RWPE1 (cell line): Measurements from ENCODE around the gene RBM4B.
"Not testable (repeated sequence)": the region's sequence is repeated elsewhere in the genome, so short reads cannot be mapped to it uniquely, and the experiment has no call there.

Experiments used
- CTCF ChIA-PET: fragments of 350-600 bp; sonication (Branson Sonifier 250); formaldehyde crosslinking; extraction: SDS; loops from one replicate; lab custom pipeline; 2021; lab: Yijun Ruan, JAX
- POLR2A ChIA-PET: fragments of 400-600 bp; formaldehyde crosslinking; extraction: SDS; loops from one replicate; lab custom pipeline; 2020; ENCODE audit warnings: antibody characterized with exemption; ENCODE audit not compliant: low non-redundant PET; lab: Yijun Ruan, JAX
- DNase-seq: peaks from one replicate; pipeline ENCODE4 v3.0.0; 2012; ENCODE audit warnings: low spot score
- H3K27ac ChIP-seq: fragments of 450-650 bp; 2 replicates; pipeline ENCODE4 v1.5.1; 2017
- TF ChIP-seq, protein P1 (sequence below): fragments of 450-650 bp; conservative IDR thresholded peaks from 2 replicates; pipeline ENCODE4 v1.5.1; 2017; ENCODE audit warnings: low read depth, mild to moderate bottlenecking

RBM4B gene, protein sequence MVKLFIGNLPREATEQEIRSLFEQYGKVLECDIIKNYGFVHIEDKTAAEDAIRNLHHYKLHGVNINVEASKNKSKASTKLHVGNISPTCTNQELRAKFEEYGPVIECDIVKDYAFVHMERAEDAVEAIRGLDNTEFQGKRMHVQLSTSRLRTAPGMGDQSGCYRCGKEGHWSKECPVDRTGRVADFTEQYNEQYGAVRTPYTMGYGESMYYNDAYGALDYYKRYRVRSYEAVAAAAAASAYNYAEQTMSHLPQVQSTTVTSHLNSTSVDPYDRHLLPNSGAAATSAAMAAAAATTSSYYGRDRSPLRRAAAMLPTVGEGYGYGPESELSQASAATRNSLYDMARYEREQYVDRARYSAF

DNA sequence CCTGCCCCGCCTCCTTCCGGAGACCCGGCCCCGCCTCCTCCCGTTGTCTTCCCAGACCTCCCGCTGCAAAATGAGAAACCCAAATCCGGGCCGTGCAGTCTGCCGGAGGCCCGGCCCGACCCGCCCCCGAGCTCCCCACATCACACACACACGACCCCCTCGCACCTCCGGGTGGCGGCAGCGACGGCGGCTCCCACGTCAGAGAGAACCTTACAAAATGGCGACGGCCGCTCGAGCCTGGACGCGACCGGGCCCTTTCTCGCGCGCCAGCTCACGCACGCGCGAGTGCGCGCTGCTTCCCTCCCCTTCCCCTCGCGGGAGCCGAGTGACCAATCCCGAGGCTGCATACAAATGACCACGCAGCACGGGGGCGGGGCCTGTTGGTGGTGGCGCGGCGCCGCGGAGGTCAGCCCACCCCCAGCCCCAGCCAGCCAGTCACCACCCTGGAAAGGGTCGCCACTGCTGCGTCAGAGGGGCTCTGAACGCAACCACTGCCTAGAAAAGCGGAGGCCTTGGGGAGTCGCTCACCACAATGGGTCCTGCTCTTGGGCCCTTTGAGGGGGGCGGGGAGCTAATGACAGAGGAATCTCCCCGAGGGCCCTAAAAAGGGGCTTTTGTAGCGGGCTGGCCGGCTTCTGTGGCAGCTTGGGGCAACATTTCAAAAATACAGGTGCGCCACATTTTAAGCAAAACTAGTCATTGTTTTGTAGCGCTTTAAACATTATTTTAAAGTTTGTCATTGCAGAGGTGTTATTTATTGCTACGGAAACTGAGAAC lies at the start of gene RBM4B:
Gene RBM4B (minus strand): TSS at position 289 of the 777 bp plus-strand sequence. CDS start 808 bp downstream, outside the sequence.
- ChIA-PET POLR2A (interaction anchor here (0.5 to 1.9 kb wide), 7 partner anchors 8 to 372 kb away, joined by 3 to 13 read pairs (median 4); partner anchors contain the start of gene DPP3), CTCF (interaction anchor here (0.5 to 2.6 kb wide), 17 partner anchors 15 to 314 kb away, joined by 3 to 13 read pairs (median 4); partner anchors contain the start of genes CCDC87, CCS and SPTBN2)
- DNase-seq: peak; percentile 95
- peak within 1 kb of the TSS; percentile 94 for H3K27ac ChIP-seq
- TF ChIP-seq, protein P1, sequence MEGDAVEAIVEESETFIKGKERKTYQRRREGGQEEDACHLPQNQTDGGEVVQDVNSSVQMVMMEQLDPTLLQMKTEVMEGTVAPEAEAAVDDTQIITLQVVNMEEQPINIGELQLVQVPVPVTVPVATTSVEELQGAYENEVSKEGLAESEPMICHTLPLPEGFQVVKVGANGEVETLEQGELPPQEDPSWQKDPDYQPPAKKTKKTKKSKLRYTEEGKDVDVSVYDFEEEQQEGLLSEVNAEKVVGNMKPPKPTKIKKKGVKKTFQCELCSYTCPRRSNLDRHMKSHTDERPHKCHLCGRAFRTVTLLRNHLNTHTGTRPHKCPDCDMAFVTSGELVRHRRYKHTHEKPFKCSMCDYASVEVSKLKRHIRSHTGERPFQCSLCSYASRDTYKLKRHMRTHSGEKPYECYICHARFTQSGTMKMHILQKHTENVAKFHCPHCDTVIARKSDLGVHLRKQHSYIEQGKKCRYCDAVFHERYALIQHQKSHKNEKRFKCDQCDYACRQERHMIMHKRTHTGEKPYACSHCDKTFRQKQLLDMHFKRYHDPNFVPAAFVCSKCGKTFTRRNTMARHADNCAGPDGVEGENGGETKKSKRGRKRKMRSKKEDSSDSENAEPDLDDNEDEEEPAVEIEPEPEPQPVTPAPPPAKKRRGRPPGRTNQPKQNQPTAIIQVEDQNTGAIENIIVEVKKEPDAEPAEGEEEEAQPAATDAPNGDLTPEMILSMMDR: no peak

DNA sequence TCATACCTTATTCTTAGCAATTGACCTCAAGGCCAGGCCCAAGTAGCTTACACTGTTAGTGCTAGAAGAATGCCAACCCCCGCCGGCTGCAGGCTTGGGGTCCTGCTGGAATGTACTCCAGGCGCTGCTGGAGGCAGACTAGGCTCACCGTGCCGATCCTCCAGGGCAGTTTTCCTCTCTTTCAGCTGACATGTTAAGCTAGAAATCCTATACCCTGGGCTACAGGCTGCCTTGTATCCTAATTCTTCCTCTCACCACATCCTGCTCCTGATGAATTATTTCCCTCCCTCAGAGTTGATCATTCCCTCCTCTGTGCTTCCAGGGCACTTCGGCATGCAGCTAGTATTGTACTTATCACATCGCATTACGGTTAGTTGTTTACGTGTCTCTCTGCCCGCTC lies 48.0 kb upstream of the RBM4B start:
- TF ChIP-seq, protein P1: no peak
- H3K27ac ChIP-seq: no peak overlapping the region
- ChIA-PET POLR2A (no interaction called here), CTCF (interaction anchor here (0.6 to 0.7 kb wide), 2 partner anchors 30 to 104 kb away, joined by 3 to 6 read pairs; no protein-coding TSS in a partner anchor)
- no peak for DNase-seq

DNA sequence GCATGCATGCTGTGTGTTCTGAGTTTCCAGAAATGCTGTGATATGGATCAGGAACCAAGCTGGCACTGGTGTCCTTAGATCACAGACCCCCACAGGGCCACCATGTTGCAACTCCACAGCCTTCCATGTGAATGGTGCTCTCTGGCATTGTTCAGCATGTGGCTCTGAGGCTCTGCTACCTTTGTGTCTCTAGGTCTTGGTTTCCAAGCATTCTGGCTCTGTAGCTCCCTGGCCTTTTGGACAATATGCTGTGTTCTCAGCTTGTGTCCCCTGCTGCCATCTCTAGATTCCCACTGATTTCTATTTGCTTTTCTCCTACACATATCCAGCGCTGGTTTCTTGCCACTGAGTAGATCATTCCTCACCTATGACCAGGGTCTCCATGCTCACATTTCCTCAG lies 47.4 kb upstream of the RBM4B start:
- DNase-seq: no peak
- POLR2A ChIA-PET: no interaction called here
- CTCF ChIA-PET: no interaction called here
- TF ChIP-seq, protein P1: no peak
- no peak overlapping the region for H3K27ac ChIP-seq

DNA sequence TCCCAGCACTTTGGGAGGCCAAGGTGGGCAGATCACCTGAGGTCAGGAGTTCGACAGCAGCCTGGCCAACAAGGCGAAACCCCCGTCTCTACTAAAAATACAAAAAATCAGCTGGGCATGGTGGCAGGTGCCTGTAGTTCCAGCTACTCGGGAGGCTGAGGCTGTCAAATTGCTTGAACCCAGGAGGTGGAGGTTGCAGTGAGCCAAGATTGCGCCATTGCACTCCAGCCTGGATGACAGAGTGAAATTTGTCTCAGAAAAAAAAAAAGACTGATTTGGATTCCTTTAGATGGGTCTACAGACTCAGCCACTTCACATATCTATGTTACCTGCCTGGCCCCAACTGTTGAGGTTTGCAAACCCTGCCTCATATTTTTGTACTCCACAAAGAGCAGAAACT lies 46.5 kb upstream of the RBM4B start:
- POLR2A ChIA-PET, DNase-seq, H3K27ac ChIP-seq: not testable (repeated sequence)
- CTCF ChIA-PET: interaction anchor here (1.1 kb wide), 1 partner anchor 9 kb away, joined by 4 read pairs; no protein-coding TSS in a partner anchor

DNA sequence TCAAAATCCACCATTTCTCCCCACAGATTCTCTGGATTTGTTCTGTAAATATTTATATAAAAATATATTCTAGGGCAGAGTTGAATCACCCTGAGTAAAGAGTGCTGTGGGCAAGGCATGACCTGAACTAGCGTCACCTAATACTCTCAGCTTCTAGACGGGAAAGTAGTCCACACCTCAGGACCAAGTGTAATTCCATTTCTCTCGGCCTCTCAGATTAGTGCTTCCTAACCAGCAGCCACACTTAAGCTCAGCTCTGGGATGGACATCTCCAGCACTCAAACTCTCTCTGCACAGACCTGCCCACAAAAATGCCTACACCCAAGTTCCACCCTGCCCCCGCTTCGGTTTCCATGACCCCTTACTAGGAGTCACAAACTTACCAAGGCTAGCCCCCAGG lies 46.0 kb upstream of the RBM4B start:
- no peak for DNase-seq
- ChIA-PET POLR2A (no interaction called here), CTCF (interaction anchor here (1.1 kb wide), 1 partner anchor 10 kb away, joined by 4 read pairs; no protein-coding TSS in a partner anchor)
- H3K27ac ChIP-seq: no peak overlapping the region; the same call in 1 of the 2 replicates
- TF ChIP-seq, protein P1: no peak

DNA sequence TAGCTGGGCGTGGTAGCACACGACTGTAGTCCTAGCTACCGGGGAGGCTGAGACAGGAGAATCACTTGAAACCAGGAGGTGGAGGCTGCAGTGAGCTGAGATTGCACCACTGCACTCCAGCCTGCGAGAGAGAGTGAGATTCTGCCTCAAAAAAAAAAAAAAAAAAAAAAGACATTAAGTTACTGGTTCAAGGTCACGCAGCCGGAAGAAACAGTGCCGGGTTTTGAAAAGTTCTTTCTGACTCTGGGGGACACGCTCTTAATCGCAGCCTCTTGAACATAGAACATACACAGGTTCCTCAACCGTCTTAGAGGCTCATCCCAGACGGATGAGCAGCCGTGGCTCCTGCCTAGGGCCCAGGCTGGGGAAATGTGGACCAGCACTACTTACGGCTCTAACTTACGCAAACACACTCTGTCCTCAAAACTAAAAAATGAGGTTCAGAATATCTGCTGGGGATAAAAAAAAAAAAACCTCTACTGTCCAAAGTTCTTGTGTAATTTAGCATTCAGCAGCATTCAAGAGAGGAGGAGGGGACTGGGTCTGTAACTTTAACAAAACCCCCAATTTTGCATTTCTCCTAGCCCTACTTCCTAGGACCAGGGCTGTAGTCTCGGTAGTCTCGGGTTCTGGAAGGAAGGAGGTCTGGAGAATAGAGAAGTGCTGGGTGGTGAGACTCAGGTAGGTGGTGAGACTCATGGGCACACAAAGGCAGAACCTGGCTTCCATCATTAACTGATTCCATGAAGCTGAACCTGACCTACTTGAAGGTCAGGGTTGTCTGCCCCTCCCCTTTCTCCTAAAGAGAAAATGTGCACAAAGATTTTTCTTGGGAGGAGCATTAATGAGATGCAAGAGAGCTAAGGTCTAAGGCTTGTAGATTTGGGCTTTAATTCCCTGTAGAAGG lies 45.3 kb upstream of the RBM4B start:
- CTCF ChIA-PET: interaction anchor here (1.1 kb wide), 1 partner anchor 10 kb away, joined by 4 read pairs; no protein-coding TSS in a partner anchor
- 0 out of 2 replicates have a peak overlapping the region, but pooled peaks have one; percentile 11 for H3K27ac ChIP-seq
- POLR2A ChIA-PET: no interaction called here

More for the DNA sequence above, 45.3 kb upstream of the RBM4B start:
- no peak for DNase-seq
- TF ChIP-seq, protein P1: no peak
